Kidney epithelial cell (primary cell): Measurements from ENCODE around the gene PRELID2. TPM values are rescaled to one million over a fixed set of nuclear protein-coding genes. Genes with fewer than 3 reads are reported as not detected.

Experiments used
- DNase-seq: peaks from one replicate; pipeline ENCODE4 v3.0.0-alpha.2; 2010; ENCODE audit warnings: low read depth
- H3K27me3 ChIP-seq: 2 replicates; pipeline ENCODE4 v1.6.0; 2011; ENCODE audit warnings: low read length; ENCODE audit not compliant: control insufficient read depth, insufficient read depth
- H3K36me3 ChIP-seq: 2 replicates; pipeline ENCODE4 v1.5.1; 2011; ENCODE audit warnings: low read length; ENCODE audit not compliant: control insufficient read depth, insufficient read depth
- H3K4me3 ChIP-seq: 2 replicates; pipeline ENCODE4 v1.5.1; 2011; ENCODE audit warnings: low read depth, mild to moderate bottlenecking, control low read depth, low read length
- CTCF ChIP-seq: IDR thresholded peaks from 2 replicates; pipeline ENCODE4 v1.5.1; 2011; ENCODE audit warnings: mild to moderate bottlenecking, moderate library complexity, low read length, control low read depth, inconsistent platforms; ENCODE audit not compliant: insufficient read depth, poor library complexity, severe bottlenecking
- total RNA-seq: library from RNA; depleted of rRNA; stranded (reverse); fragments of >200 nt; gene quantifications from 2 replicates; pipeline ENCODE4 v1.2.3, GENCODE V29; 2015

Gene PRELID2
- total RNA-seq, 1 donor from 2014 or later = 9.4 TPM

GRCh38 chr5:145762833-145763232 lies 72.3 kb downstream of the PRELID2 start:
- Histone ChIP-seq H3K4me3 (no peak overlapping the region), H3K27me3 (no peaks in the 10 kb centered on the region), H3K36me3 (no peaks in the 10 kb centered on the region)
- TF ChIP-seq CTCF = no peak
- no peak for DNase-seq

- Histone ChIP-seq H3K36me3 (no peaks in the 10 kb centered on the region), H3K27me3 (no peaks in the 10 kb centered on the region), H3K4me3 (no peak overlapping the region)
- DNase-seq = no peak
- TF ChIP-seq CTCF = no peak
These were observed 73.9 kb downstream of the PRELID2 start for GRCh38 chr5:145761254-145761653.

GRCh38 chr5:145760660-145761059 lies 74.5 kb downstream of the PRELID2 start:
- no peak overlapping the region for H3K4me3 ChIP-seq
- no peak for TF ChIP-seq CTCF
- H3K27me3 ChIP-seq = no peaks in the 10 kb centered on the region
- DNase-seq = no peak
- no peaks in the 10 kb centered on the region for H3K36me3 ChIP-seq

- Histone ChIP-seq H3K36me3 (no peaks in the 10 kb centered on the region), H3K4me3 (no peak overlapping the region), H3K27me3 (no peaks in the 10 kb centered on the region)
- DNase-seq = no peak
- TF ChIP-seq CTCF = no peak
These were observed 82.2 kb downstream of the PRELID2 start for GRCh38 chr5:145752947-145753346.

GRCh38 chr5:145752534-145752933 lies 82.6 kb downstream of the PRELID2 start:
- no peak for DNase-seq
- Histone ChIP-seq H3K4me3 (no peak overlapping the region), H3K36me3 (no peaks in the 10 kb centered on the region), H3K27me3 (no peaks in the 10 kb centered on the region)
- TF ChIP-seq CTCF = no peak

GRCh38 chr5:145750199-145750598 lies 84.9 kb downstream of the PRELID2 start:
- DNase-seq = no peak
- no peak for TF ChIP-seq CTCF
- Histone ChIP-seq H3K27me3 (no peaks in the 10 kb centered on the region), H3K36me3 (no peaks in the 10 kb centered on the region), H3K4me3 (no peak overlapping the region)
